Neural cell (in vitro differentiated cells): ENCODE measurements around the gene MAPK9.

Experiments
- CTCF ChIP-seq: fragments of 450-650 bp; IDR thresholded peaks from 2 replicates; pipeline ENCODE4 v1.5.1; 2014; ENCODE audit warnings: antibody characterized with exemption, mild to moderate bottlenecking, moderate library complexity; ENCODE audit not compliant: poor library complexity, severe bottlenecking
- EP300 ChIP-seq: fragments of 450-650 bp; conservative IDR thresholded peaks from 2 replicates; pipeline ENCODE4 v1.6.1; 2014; ENCODE audit warnings: antibody characterized with exemption, mild to moderate bottlenecking, moderate library complexity; ENCODE audit not compliant: poor library complexity, severe bottlenecking
- EZH2 ChIP-seq: fragments of 200-600, 300-800 bp; shearing (Covaris generic), sonication (generic); IDR thresholded peaks from 2 replicates; pipeline ENCODE4 v1.6.1; 2014; ENCODE audit warnings: antibody characterized with exemption, low read length, borderline replicate concordance, mild to moderate bottlenecking; ENCODE audit not compliant: insufficient read depth, poor library complexity, severe bottlenecking
- RAD21 ChIP-seq: fragments of 450-650 bp; conservative IDR thresholded peaks from 2 replicates; pipeline ENCODE4 v1.6.1; 2014; ENCODE audit warnings: antibody characterized with exemption, mild to moderate bottlenecking, moderate library complexity

GRCh38 chr5:180294913-180295555, 3.2 kb upstream of the MAPK9 start:
- TF ChIP-seq CTCF (no peak), EP300 (no peak), RAD21 (no peak), EZH2 (no peak)
